ENCODE data around the gene FLT3.

The FLT3 gene

GRCh38 chr13:27956576-27957300 is 143.6 kb downstream of the FLT3 start:
- no peak for DNase-seq

- no peak for DNase-seq
These were observed 145.3 kb downstream of the FLT3 start for GRCh38 chr13:27955014-27955591.

GRCh38 chr13:27954406-27954851 is 145.9 kb downstream of the FLT3 start:
- no peak for DNase-seq

GRCh38 chr13:27953676-27954405 is 146.5 kb downstream of the FLT3 start:
- DNase-seq: no peak

Measured in SIG-M5 (cell line).